Astrocyte of the cerebellum (primary cell): ENCODE measurements around the gene PCSK6.
"Not testable (repeated sequence)": the region's sequence is repeated elsewhere in the genome, so short reads cannot be mapped to it uniquely, and the experiment has no call there.

Experiments
- DNase-seq: peaks from one replicate; pipeline ENCODE4 v3.0.0-alpha.2; 2011; ENCODE audit warnings: low read depth
- H3K4me3 ChIP-seq: 2 replicates; pipeline ENCODE4 v1.5.1; 2011; ENCODE audit warnings: mild to moderate bottlenecking, low read depth, low read length, moderate library complexity
- CTCF ChIP-seq: IDR thresholded peaks from 2 replicates; pipeline ENCODE4 v1.5.1; 2012; ENCODE audit warnings: low read length, low read depth, moderate library complexity, mild to moderate bottlenecking; ENCODE audit errors: missing control alignments
- in situ Hi-C: cut with HindIII; loops from 2 replicates; pipeline ENCODE4 v1.10.0; 2017; ENCODE audit warnings: low sequenced_read_pairs

The PCSK6 gene

GRCh38 chr15:101347454-101347853, 142.1 kb downstream of the PCSK6 start:
- no peak overlapping the region for H3K4me3 ChIP-seq
- no peak for DNase-seq
- no peak for TF ChIP-seq CTCF
- in situ Hi-C loops, result no loop called here

DNA sequence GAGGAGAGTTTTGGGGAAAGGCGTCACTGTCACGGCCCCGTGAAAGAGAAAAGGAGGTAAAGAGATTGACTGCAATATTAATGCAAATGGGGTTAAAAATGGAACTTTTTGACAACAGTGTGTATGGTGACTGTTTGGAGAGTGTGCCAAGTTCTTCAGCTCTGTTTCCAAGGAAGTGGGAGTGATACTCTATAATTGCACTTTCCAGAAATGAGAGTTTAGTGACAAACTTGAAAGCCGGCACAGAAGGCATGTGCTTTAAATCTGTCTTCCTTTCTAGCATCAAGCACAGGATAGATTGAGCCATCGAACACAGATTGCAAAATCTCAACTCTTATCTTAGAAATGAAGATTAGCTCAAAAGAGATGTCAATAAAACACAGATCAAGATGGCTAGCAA, 142.6 kb downstream of the PCSK6 start:
- TF ChIP-seq CTCF, result no peak
- no peak overlapping the region for H3K4me3 ChIP-seq
- DNase-seq, result no peak
- in situ Hi-C loops, result no loop called here

GRCh38 chr15:101342056-101342455, 147.5 kb downstream of the PCSK6 start:
- in situ Hi-C loops, result no loop called here
- no peak for DNase-seq
- no peak for TF ChIP-seq CTCF
- no peak overlapping the region for H3K4me3 ChIP-seq

DNA sequence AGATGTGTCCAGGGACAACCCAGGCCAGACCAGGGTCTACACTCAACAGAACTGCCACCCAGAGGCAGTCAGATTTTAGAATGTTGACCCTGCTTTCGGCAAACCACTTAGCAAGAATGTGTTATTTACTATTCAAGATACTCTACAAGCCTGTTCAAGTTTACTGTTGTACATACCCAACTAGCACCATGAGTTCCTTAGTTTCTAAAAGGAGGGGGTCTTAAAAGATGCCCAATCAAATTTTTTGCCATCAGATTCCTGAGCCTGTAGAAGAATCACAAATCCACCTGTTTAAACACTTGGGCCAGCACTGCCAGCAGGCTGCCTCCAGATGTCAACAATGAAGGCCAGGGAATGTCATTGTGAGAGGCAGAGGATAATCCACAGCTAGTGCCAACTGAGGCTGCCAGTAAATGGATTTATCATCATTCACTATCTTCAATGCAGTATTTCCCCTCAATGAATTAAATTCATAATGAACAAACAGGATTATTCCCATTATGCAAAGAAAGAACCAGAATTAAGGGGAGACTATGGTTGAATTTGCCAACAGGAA, 150.9 kb downstream of the PCSK6 start:
- H3K4me3 ChIP-seq, result no peak overlapping the region
- in situ Hi-C loops, result no loop called here
- no peak for DNase-seq
- TF ChIP-seq CTCF, result no peak

GRCh38 chr15:101337976-101338375, 151.5 kb downstream of the PCSK6 start:
- no peak for DNase-seq
- in situ Hi-C loops, result no loop called here
- H3K4me3 ChIP-seq, result no peak overlapping the region
- TF ChIP-seq CTCF, result no peak

- in situ Hi-C loops, H3K4me3 ChIP-seq, DNase-seq: not testable (repeated sequence)
Measured at GRCh38 chr15:101333907-101334789, 155.4 kb downstream of the PCSK6 start.

DNA sequence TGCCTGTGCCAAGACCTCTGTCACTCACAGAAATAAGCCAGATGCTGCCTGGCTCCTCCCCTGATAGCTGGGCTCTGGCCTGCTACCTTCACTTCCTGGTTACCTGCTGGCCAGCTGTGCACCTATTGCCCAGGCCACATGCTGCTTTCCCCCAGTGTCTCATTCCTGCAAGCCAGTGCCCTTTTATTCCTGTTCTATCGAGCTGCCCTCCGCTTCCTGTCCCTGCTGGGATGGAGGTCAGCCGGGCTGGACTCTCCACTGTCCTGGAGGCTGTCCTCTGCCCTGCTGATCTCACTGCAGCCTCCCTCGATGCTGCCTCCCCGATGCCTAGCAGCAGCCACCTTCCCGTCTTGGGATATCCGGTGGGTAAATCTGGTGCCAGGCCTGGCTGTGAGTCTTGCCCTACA, 157.4 kb downstream of the PCSK6 start:
- in situ Hi-C loops, result no loop called here
- no peak for TF ChIP-seq CTCF
- no peak for DNase-seq
- H3K4me3 ChIP-seq, result no peak overlapping the region
